ENCODE data around the gene EIF3A. TPM values are rescaled to one million over a fixed set of nuclear protein-coding genes. Genes with fewer than 3 reads are reported as not detected.

The EIF3A gene
- total RNA-seq, 2 donors from 2014 or later, result 93.8 to 155 TPM

GRCh38 chr10:119023553-119023868 is 57.1 kb downstream of the EIF3A start:
- Mint-ChIP-seq H3K36me3 (ENCODE audit: low read depth) (no peaks in the 10 kb centered on the region), H3K9me3 (no peaks in the 10 kb centered on the region), H3K4me1 (peaks cover 4% of the 10 kb centered on the region), H3K4me3 (no peak overlapping the region), H3K27ac (no peak overlapping the region), H3K27me3 (no peaks in the 10 kb centered on the region)
- ATAC-seq (replicated peaks), result no peak

- Mint-ChIP-seq H3K9me3 (no peaks in the 10 kb centered on the region), H3K4me1 (peaks cover 4% of the 10 kb centered on the region), H3K27me3 (peaks cover 3% of the 10 kb centered on the region), H3K27ac (no peak overlapping the region), H3K4me3 (no peak overlapping the region), H3K36me3 (ENCODE audit: low read depth) (no peaks in the 10 kb centered on the region)
- ATAC-seq (replicated peaks), result no peak
These were observed 57.6 kb downstream of the EIF3A start for GRCh38 chr10:119022846-119023552.

GRCh38 chr10:119020627-119020946 is 60.0 kb downstream of the EIF3A start:
- peaks cover 4% of the 10 kb centered on the region for H3K4me1 Mint-ChIP-seq
- no peaks in the 10 kb centered on the region for H3K9me3 Mint-ChIP-seq
- no peaks in the 10 kb centered on the region for H3K36me3 Mint-ChIP-seq (ENCODE audit: low read depth)
- peak; percentile 74 for ATAC-seq (replicated peaks)
- peaks cover 3% of the 10 kb centered on the region for H3K27me3 Mint-ChIP-seq
- H3K4me3 Mint-ChIP-seq, result no peak overlapping the region
- H3K27ac Mint-ChIP-seq, result no peak overlapping the region

GRCh38 chr10:119007211-119007574 is 73.4 kb downstream of the EIF3A start:
- no peak overlapping the region for H3K4me3 Mint-ChIP-seq
- H3K4me1 Mint-ChIP-seq, result no peaks in the 10 kb centered on the region
- H3K36me3 Mint-ChIP-seq (ENCODE audit: low read depth), result no peaks in the 10 kb centered on the region
- peaks cover 13% of the 10 kb centered on the region for H3K27me3 Mint-ChIP-seq
- H3K9me3 Mint-ChIP-seq, result no peaks in the 10 kb centered on the region
- H3K27ac Mint-ChIP-seq, result no peak overlapping the region
- ATAC-seq (replicated peaks), result no peak

GRCh38 chr10:119006451-119007210 is 74.0 kb downstream of the EIF3A start:
- Mint-ChIP-seq H3K27ac (no peak overlapping the region), H3K4me1 (no peaks in the 10 kb centered on the region), H3K4me3 (no peak overlapping the region), H3K27me3 (peaks cover 13% of the 10 kb centered on the region), H3K36me3 (ENCODE audit: low read depth) (no peaks in the 10 kb centered on the region), H3K9me3 (no peaks in the 10 kb centered on the region)
- ATAC-seq (replicated peaks), result no peak

DNA sequence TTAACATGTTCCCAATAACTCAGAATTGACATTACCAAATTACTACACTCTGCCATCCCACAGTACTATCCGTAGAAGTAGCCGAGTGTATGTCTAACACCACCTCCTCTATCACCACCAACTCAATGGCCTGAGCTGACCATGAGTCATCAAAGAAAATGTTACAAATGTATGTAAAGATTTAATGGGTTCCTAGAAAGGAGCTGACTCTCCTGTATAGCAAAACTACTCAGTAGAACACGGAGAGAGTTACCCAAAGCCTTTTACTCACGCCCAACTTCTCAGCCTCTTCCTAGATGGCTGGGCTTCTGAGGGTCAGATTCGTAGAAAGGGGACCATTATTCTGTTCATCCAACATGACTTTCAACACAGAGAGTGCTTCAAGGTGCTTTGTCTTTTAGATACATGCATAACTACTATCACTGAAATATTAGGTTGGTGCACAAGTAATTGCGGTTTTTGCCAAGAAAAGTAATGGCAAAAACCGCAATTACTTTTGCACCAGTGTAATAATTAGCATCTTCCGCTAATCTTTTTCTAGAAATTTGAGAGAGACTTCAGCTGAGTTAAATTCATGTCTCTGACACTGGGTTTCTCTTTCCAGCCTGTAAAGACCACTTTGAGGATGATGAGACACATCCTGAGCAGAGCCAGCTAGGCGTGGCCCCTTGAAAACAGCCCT is 75.1 kb downstream of the EIF3A start:
- peaks cover 10% of the 10 kb centered on the region for H3K27me3 Mint-ChIP-seq
- H3K36me3 Mint-ChIP-seq (ENCODE audit: low read depth), result no peaks in the 10 kb centered on the region
- no peak overlapping the region for H3K4me3 Mint-ChIP-seq
- no peaks in the 10 kb centered on the region for H3K9me3 Mint-ChIP-seq
- no peak for ATAC-seq (replicated peaks)
- no peak overlapping the region for H3K27ac Mint-ChIP-seq
- H3K4me1 Mint-ChIP-seq, result no peaks in the 10 kb centered on the region

DNA sequence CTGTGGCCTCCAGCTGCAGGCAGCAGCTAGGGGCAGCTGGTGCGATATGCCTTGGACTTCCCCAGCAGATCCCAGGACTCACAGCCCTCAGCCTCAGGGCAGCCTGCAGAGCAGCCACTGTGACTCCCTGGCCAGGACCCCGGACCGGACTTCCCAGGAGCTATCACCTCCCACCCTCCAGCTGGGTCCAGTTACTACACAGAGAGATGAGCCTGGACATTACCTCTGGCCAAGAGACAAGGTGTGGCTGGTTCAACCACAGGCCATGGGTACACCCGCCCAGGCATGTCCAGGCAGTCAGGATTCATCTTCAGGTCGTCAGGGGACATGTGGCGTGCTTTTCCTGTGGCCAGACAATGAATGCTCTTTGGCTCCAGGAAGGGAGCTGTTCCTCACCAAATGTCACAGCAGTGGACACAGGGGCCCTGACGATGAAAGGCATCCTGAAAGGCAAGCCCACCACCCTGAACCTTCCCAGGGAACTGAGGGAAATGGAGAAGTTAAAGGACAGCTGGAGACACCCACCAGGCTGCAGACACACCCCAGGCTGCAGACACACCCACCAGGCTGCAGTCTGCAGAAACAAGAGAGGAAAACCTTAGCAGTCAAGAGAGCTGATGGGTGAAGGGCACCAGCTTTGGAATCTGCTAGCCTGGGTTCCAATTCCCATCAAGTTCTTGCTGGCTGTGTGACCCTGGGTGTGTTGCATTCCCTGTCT is 76.9 kb downstream of the EIF3A start:
- ATAC-seq (replicated peaks), result no peak
- H3K27ac Mint-ChIP-seq, result no peak overlapping the region
- no peak overlapping the region for H3K4me3 Mint-ChIP-seq
- peaks cover 6% of the 10 kb centered on the region for H3K27me3 Mint-ChIP-seq
- no peaks in the 10 kb centered on the region for H3K4me1 Mint-ChIP-seq
- H3K36me3 Mint-ChIP-seq (ENCODE audit: low read depth), result no peaks in the 10 kb centered on the region
- no peaks in the 10 kb centered on the region for H3K9me3 Mint-ChIP-seq

DNA sequence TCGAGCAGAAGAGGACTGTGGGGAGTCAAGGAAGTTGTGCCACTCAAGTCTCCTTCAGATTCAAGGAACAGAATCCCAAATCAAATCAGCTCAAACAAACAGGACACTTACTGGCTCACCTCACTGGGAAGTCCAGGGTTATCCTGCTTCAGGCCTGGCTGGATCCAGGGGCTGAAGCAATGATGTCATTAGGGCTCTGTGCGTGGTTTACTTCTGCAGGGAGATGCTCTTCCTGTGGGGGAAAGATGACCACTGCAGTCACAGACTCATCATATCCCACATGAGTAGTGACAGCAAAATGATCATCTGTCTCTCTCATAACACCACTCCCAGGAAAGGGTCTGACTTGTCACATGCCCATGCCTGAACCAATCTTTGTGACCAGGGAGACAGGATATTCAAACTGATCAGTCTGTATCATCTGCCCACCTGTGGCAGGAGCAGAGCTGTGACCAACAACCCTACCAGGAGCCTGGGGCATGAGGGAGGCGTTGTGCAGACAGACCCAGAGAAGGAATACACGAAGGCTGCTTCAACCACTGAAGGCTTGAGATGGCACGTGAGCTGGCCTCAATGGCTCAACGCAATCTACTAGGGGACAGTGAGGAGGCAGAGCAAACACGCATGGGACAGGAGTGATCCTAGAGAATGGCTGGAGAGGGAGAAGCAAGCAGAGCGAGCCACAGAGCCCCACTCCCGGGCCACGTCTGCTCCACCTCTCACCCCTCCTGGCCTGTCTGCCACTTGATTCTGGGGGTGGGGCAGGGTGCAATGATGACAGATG is 78.7 kb downstream of the EIF3A start:
- no peak for ATAC-seq (replicated peaks)
- no peaks in the 10 kb centered on the region for H3K36me3 Mint-ChIP-seq (ENCODE audit: low read depth)
- H3K4me3 Mint-ChIP-seq, result no peak overlapping the region
- H3K9me3 Mint-ChIP-seq, result no peaks in the 10 kb centered on the region
- no peaks in the 10 kb centered on the region for H3K4me1 Mint-ChIP-seq
- peaks cover 3% of the 10 kb centered on the region for H3K27me3 Mint-ChIP-seq
- no peak overlapping the region for H3K27ac Mint-ChIP-seq

DNA sequence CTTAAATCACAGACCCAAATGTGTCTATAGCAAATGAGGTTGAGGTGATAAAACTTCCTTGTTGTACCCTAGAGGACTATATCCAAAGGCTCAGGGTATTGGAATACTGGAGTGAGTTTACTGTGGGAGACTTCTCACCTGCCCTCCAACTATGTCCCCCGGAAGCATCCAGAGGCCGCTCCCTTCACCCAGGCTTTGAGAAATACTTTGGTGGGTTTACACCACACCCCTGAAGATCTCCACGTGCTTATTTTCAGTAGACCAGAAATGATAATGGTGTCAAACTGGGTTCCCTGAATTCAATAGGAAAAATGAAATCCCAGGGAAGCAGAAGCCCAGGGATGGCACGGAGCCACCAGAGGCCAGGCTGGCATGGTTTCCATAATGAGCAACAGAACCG is 82.4 kb downstream of the EIF3A start:
- no peaks in the 10 kb centered on the region for H3K9me3 Mint-ChIP-seq
- no peaks in the 10 kb centered on the region for H3K36me3 Mint-ChIP-seq (ENCODE audit: low read depth)
- peaks cover 4% of the 10 kb centered on the region for H3K27me3 Mint-ChIP-seq
- no peak for ATAC-seq (replicated peaks)
- H3K27ac Mint-ChIP-seq, result no peak overlapping the region
- H3K4me1 Mint-ChIP-seq, result no peaks in the 10 kb centered on the region
- no peak overlapping the region for H3K4me3 Mint-ChIP-seq

DNA sequence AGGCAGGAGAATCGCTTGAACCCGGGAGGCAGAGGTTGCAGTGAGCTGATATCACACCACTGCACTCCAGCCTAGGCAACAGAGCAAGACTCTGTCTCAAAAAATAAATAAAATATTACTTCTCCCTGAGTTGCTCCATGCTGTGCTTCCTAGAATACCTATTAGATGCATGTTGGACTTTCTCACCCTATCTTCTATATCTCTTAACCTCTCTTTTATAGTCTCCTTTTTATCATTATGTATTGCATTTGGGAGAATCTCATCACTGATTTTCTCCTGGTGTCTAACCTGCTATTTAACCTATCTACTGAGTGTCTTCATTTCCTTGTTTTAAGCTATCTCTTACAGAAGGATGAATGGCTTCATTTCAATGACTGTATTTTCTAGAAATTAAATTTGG is 83.2 kb downstream of the EIF3A start:
- Mint-ChIP-seq H3K9me3 (no peaks in the 10 kb centered on the region), H3K4me3 (no peak overlapping the region), H3K36me3 (ENCODE audit: low read depth) (no peaks in the 10 kb centered on the region), H3K27ac (no peak overlapping the region), H3K4me1 (no peaks in the 10 kb centered on the region), H3K27me3 (peaks cover 7% of the 10 kb centered on the region)
- ATAC-seq (replicated peaks), result no peak

DNA sequence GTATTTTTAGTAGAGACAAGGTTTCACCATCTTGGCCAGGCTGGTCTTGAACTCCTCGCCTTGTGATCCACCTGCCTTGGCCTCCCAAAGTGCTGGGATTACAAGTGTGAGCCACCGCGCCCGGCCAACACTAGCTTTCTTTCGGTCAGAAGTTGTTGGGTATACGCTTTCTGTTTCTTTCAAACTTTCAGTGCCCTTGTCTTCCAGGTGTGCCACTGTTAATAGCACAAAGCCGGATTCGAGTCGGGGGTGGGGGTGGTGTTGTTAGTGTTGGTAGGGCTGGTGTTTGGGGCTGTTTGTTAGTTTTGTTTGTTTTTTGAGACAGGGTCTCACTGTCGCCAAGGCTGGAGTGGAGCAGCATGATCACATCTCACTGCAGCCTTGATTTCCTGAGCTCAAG is 84.9 kb downstream of the EIF3A start:
- Mint-ChIP-seq H3K4me1 (no peaks in the 10 kb centered on the region), H3K4me3 (no peak overlapping the region), H3K27ac (no peak overlapping the region), H3K27me3 (peaks cover 7% of the 10 kb centered on the region), H3K9me3 (no peaks in the 10 kb centered on the region), H3K36me3 (ENCODE audit: low read depth) (no peaks in the 10 kb centered on the region)
- no peak for ATAC-seq (replicated peaks)

DNA sequence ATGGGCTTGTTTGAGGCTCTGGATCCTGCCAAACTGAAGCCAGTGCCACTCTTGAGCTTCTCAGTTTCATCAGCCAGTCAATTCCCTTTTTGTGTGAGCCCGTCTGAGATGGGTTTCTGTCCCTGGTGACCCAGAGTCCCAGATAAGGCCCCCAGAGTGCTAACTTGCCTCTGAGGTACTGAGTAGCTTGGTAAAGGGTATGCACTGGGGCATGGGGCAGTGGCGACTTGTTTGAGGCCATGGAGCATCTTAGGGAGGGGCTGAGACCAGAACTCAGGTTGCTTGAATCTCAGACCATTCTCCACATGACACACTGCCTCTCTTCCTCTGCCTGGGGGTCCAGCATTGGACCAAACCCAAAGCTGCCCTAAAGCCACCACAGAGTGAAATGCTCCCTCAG is 86.3 kb downstream of the EIF3A start:
- ATAC-seq (replicated peaks), result no peak
- Mint-ChIP-seq H3K27me3 (peaks cover 7% of the 10 kb centered on the region), H3K4me3 (no peak overlapping the region), H3K4me1 (no peaks in the 10 kb centered on the region), H3K9me3 (no peaks in the 10 kb centered on the region), H3K27ac (no peak overlapping the region), H3K36me3 (ENCODE audit: low read depth) (no peaks in the 10 kb centered on the region)

DNA sequence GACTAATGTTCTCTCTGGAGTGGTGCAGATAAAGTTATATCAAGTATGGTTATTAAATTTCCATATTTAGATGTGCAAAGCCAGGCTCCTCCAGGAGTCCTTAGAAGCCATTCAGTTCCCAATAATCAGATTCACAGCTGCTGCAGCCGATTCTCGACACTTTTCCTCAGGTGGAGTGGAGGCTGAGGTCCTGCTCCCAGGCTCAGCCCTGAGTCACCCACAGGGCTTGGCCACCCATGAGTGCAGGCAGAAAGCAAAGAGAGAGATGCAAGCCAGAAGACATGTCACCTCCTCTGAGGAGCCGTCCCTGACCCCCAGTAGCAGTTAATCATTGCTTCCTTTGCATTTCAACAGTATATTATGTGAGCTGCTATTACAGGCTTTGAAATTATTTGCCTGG is 87.4 kb downstream of the EIF3A start:
- Mint-ChIP-seq H3K36me3 (ENCODE audit: low read depth) (no peaks in the 10 kb centered on the region), H3K9me3 (no peaks in the 10 kb centered on the region), H3K27ac (no peak overlapping the region), H3K4me1 (no peaks in the 10 kb centered on the region), H3K4me3 (no peak overlapping the region), H3K27me3 (peaks cover 7% of the 10 kb centered on the region)
- no peak for ATAC-seq (replicated peaks)

DNA sequence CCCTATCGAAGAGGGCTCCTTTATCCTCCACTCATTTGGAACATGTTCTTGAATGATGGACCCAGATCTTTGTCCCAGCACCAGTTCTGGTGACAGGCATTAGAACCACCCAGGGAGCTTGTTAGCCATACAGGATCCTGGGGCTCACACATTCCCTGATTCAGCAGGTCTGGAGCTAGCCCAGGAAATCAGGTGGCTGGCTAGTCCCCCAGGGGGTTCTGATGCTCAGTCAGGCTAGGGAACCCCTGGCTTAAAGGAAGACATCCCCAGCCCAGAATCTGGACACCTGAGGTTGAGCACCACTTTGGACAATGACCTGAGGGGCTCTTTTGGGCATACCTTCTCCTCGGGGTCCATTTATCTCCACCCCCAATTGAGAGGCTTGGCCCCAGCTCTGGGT is 88.1 kb downstream of the EIF3A start:
- no peaks in the 10 kb centered on the region for H3K9me3 Mint-ChIP-seq
- no peaks in the 10 kb centered on the region for H3K36me3 Mint-ChIP-seq (ENCODE audit: low read depth)
- peaks cover 7% of the 10 kb centered on the region for H3K27me3 Mint-ChIP-seq
- H3K27ac Mint-ChIP-seq, result no peak overlapping the region
- peaks cover 2% of the 10 kb centered on the region for H3K4me1 Mint-ChIP-seq
- ATAC-seq (replicated peaks), result no peak
- no peak overlapping the region for H3K4me3 Mint-ChIP-seq
